Activated T-helper 1 cell treated with anti-CD3 and anti-CD28 coated beads, Interleukin-12 subunit alpha, Interleukin-12 subunit beta, Interleukin-2, Interleukin-4 antibody, amounts not matched to agents 30 ng/mL and 10 ng/mL and 1 ng/mL, durations not matched to agents 14 hours and 24 hours and 36 hours (primary cell): ENCODE measurements around the gene OR10K2. TPM values are rescaled to one million over a fixed set of nuclear protein-coding genes. Genes with fewer than 3 reads are reported as not detected.
A peak's percentile ranks its signal among the peaks of the same experiment; 100 is the strongest.
"Not testable (repeated sequence)": the region's sequence is repeated elsewhere in the genome, so short reads cannot be mapped to it uniquely, and the experiment has no call there.

Experiments used
- DNase-seq: peaks from one replicate; pipeline ENCODE4 v3.0.0; 2021; ENCODE audit warnings: low spot score
- H3K27ac Mint-ChIP-seq: one replicate; pipeline ENCODE4 v1.8.0; 2021; ENCODE audit warnings: mild to moderate bottlenecking, mixed read lengths
- H3K27me3 Mint-ChIP-seq: one replicate; pipeline ENCODE4 v1.8.0; 2022; ENCODE audit warnings: mild to moderate bottlenecking, moderate library complexity, mixed read lengths; ENCODE audit not compliant: insufficient read depth
- H3K36me3 Mint-ChIP-seq: one replicate; pipeline ENCODE4 v1.8.0; 2021; ENCODE audit warnings: low read depth, mixed read lengths
- H3K4me1 Mint-ChIP-seq: one replicate; pipeline ENCODE4 v1.8.0; 2021; ENCODE audit warnings: low read depth, mixed read lengths
- H3K4me3 Mint-ChIP-seq: one replicate; pipeline ENCODE4 v1.8.0; 2021; ENCODE audit warnings: mild to moderate bottlenecking, moderate library complexity, mixed read lengths
- H3K9me3 Mint-ChIP-seq: one replicate; pipeline ENCODE4 v1.8.0; 2021; ENCODE audit warnings: mixed read lengths
- intact Hi-C: fragments of 100-400 bp; cut with micrococcal nuclease; formaldehyde crosslinking; loops from one replicate; pipeline ENCODE4 v1.15.1; 2024
- total RNA-seq: library from RNA; stranded (reverse); gene quantifications from 2 replicates; pipeline ENCODE4 v1.2.3, GENCODE V29; 2022

The OR10K2 gene
- total RNA-seq, 1 donor from 2014 or later: not detected

DNA sequence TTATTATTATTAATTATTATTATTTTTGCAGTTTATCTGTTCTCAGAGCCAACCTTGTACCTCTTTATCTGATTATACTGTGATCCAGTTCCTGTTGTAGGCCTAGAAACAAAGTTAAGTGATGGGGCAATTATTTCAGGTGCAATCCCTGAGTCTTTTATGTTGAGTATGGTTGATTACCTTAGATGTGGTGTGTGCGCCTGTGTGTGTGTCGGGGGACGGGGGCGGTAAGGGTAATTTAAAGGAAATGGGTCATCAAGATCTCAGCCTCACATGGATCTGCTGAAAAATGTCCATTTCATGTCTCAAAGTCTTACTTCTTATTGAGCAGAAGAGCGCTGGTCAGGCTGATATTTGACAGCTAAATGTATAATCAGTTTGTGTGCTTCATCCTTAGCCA lies 18.9 kb downstream of the OR10K2 start:
- Mint-ChIP-seq H3K4me3 (no peak overlapping the region), H3K27ac (no peak overlapping the region), H3K9me3 (no peaks in the 10 kb centered on the region), H3K4me1 (no peaks in the 10 kb centered on the region), H3K36me3 (no peaks in the 10 kb centered on the region), H3K27me3 (peaks cover 10% of the 10 kb centered on the region)
- intact Hi-C loops: loop anchor here (10.0 kb wide), 1 partner anchor 202 kb away; no protein-coding TSS in a partner anchor
- no peak for DNase-seq

DNA sequence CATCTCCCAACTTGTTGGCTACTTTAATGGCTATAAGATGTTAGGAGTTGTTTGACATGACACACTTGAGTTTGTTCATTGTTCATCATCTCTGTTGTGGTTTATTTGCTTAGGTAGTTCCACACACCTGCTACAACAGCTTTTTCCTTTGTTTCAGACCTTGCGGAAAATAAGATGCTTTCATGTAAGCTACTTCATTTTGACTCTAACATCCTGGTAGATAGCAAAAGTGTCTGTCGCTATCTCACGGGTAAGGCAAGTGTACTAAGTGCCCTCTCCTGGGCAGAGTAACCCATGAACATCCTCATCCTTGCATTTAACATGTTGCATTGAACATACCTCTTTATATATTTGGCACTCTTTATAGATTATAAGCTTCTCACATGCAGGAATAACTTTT lies 25.2 kb downstream of the OR10K2 start:
- Mint-ChIP-seq H3K4me3 (no peak overlapping the region), H3K9me3 (no peaks in the 10 kb centered on the region), H3K4me1 (peaks cover 10% of the 10 kb centered on the region), H3K36me3 (no peaks in the 10 kb centered on the region), H3K27ac (no peak overlapping the region), H3K27me3 (peaks cover 19% of the 10 kb centered on the region)
- no peak for DNase-seq
- intact Hi-C loops: loop anchor here (10.0 kb wide), 1 partner anchor 196 kb away; no protein-coding TSS in a partner anchor

DNA sequence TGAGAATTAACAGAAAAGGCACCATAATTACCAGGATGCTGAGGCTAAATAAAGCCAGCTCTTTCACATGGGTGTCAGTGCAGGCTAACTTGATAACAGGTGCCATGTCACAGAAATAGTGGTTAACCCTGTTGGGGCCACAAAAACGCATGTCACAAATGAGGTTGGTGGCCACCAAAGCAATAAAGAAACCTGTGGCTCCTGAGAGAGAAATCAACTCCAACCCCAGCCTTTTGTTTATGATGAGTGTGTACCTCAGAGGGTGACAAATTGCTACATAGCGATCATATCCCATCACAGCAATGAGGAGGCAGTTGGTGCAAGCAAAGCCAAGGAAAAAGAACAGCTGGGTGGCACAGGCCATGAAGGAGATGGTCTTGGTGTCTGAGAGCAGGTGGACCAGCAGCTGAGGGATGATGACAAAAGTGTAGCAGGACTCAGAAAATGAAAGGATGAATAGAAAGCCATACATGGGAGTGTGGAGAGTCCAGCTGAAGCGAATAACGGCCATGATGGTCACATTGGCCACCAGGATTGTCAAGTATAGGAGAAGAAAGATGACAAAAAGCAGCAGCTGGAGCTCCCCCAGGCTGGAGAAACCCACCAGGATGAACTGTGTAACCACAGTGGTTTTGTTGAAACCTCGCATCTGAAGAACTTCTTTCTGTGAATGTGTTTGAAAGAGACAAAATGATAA lies 27.1 kb downstream of the OR10K2 start, which contains the start of gene OR10T2:
TSS of gene OR10T2 (minus strand) at position 649 of the 697 bp plus-strand sequence. CDS start at position 649, 0 bp downstream.
- no peak within 1 kb of the TSS for H3K27ac Mint-ChIP-seq
- no peak for DNase-seq
- H3K9me3 Mint-ChIP-seq: no peaks in the 10 kb centered on the region
- H3K4me1 Mint-ChIP-seq: peaks cover 10% of the 10 kb centered on the region
- no peak within 1 kb of the TSS for H3K4me3 Mint-ChIP-seq
- intact Hi-C loops: no loop called here
- no peaks in the 10 kb centered on the region for H3K36me3 Mint-ChIP-seq
- H3K27me3 Mint-ChIP-seq: peaks cover 19% of the 10 kb centered on the region

DNA sequence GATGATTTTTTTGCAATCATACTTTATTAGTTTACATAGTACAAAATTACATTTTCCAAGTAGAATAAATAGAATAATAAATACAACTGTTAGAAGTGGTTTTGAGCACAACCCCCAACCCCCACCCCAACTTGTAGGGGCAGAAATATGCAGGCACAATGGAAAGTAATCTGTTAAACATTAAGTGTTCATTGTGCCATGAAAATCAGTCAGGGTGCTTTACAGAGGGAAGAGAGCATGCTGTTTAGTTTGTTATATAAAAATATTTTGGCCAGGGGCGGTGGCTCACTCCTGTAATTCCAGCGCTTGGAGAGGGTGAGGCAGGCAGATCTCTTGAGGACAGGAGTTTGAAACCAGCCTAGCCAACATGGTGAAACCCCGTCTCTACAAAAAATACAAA lies 29.4 kb downstream of the OR10K2 start:
- DNase-seq: no peak
- no peak overlapping the region for H3K4me3 Mint-ChIP-seq
- no peaks in the 10 kb centered on the region for H3K36me3 Mint-ChIP-seq
- H3K27me3 Mint-ChIP-seq: peaks cover 16% of the 10 kb centered on the region
- H3K27ac Mint-ChIP-seq: no peak overlapping the region
- intact Hi-C loops: no loop called here
- H3K9me3 Mint-ChIP-seq: no peaks in the 10 kb centered on the region
- peaks cover 10% of the 10 kb centered on the region for H3K4me1 Mint-ChIP-seq

DNA sequence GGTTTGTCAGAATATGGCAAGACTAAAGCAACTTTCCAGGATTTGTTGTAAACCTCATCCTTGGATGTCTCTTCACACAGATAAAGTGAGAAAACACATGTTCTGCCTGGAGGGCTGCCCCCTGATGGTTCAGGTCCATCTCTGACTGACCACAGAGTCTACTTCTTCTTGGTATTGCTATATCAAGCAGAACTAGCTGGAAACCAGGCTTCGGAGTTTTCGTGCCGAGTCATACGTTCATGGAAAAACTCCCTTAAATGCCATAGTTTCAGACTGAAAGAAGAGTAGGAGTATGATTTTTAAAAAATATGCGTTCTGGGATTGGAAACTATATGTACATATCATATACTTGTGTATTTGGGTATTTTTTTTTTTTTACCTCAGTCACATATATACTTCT lies 32.6 kb downstream of the OR10K2 start:
- Mint-ChIP-seq H3K36me3 (no peaks in the 10 kb centered on the region), H3K27me3 (peaks cover 9% of the 10 kb centered on the region), H3K27ac (no peak overlapping the region), H3K4me3 (no peak overlapping the region), H3K4me1 (peaks cover 1% of the 10 kb centered on the region), H3K9me3 (no peaks in the 10 kb centered on the region)
- DNase-seq: no peak
- intact Hi-C loops: no loop called here

DNA sequence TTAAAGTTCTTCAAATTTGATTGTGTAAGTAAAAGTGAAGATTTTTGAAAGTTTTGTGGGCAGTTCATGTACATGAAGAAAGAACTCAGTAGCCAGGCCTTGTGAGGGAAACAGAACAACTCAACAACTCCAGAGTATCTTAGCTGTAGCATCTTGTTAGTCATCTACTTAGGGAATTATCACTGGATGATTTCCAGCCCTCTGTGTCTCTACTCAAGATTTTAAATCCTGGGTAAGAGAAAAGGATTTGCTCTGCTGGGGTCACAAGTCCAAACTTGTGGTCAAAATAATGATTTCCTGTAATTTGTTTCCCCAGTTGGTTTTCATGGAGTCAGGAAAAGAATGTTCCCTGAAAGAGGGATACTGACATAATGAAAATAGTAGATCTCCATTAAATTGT lies 34.9 kb downstream of the OR10K2 start:
- no peak overlapping the region for H3K4me3 Mint-ChIP-seq
- intact Hi-C loops: no loop called here
- no peak for DNase-seq
- peaks cover 6% of the 10 kb centered on the region for H3K27me3 Mint-ChIP-seq
- no peaks in the 10 kb centered on the region for H3K9me3 Mint-ChIP-seq
- no peaks in the 10 kb centered on the region for H3K4me1 Mint-ChIP-seq
- H3K36me3 Mint-ChIP-seq: no peaks in the 10 kb centered on the region
- H3K27ac Mint-ChIP-seq: no peak overlapping the region

DNA sequence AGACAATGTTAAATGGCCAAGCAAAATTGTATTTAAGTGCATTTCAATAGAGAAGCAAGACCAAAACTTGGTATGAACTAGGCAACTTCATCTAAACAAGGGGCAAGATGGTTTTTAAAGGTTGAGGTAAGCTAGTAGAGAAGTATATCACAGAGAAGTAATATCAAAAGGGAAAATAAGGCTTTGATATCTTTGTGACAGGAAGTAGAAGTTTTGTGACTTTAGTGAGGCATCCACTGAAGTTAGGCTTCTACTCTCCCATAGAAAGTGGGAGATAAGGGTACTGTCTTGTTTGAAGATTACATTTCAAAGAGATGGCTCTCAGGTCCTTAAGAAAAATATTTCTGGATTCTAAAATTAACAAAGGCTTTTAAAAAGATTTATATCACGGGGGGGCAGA lies 35.7 kb downstream of the OR10K2 start:
- Mint-ChIP-seq H3K27me3 (peaks cover 6% of the 10 kb centered on the region), H3K4me3 (no peak overlapping the region), H3K4me1 (no peaks in the 10 kb centered on the region), H3K9me3 (no peaks in the 10 kb centered on the region), H3K36me3 (no peaks in the 10 kb centered on the region), H3K27ac (no peak overlapping the region)
- intact Hi-C loops: no loop called here
- no peak for DNase-seq

DNA sequence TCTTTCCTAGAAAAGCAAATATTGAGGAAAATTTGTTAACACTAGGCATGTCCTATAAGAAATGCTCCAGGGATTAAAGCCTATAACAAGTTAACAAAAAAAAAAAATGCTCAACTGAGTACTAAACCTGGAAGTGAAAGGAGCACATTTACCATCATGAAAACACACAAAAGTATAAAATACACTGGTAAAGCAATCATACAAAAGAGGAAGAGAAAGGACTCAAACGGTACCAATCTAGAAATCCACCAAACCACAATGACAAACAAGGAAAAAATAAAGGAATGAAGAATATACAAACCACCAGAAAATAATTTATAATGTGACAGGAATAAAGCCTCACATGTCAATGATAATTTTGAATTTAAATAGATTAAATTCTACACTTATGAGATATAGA lies 51.2 kb downstream of the OR10K2 start:
- Mint-ChIP-seq H3K27ac (no peak overlapping the region), H3K27me3 (peaks cover 8% of the 10 kb centered on the region), H3K36me3 (no peaks in the 10 kb centered on the region), H3K4me3 (no peak overlapping the region), H3K4me1 (no peaks in the 10 kb centered on the region), H3K9me3 (peaks cover 16% of the 10 kb centered on the region)
- DNase-seq: no peak
- intact Hi-C loops: loop anchor here (5.0 kb wide), 1 partner anchor 702 kb away; the partner anchor contains the start of gene AIM2

DNA sequence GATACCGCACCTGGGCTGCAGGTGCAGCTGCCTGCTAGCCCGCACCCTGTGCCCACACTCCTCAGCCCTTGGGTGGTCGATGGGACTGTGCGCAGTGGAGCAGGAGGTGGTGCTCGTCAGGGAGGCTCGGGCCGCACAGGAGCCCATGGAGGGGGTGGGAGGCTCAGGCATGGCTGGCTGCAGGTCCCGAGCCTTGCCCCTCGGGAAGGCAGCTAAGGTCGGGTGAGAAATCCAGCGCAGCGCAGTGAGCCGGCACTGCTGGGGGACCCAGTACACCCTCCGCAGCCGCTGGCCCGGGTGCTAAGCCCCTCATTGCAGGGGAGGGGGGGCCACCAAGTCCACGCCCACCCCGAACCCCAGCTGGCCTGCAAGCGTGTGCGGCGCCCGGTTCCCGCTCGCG lies 51.9 kb downstream of the OR10K2 start:
- intact Hi-C loops: loop anchor here (5.0 kb wide), 1 partner anchor 703 kb away; the partner anchor contains the start of gene AIM2

DNA sequence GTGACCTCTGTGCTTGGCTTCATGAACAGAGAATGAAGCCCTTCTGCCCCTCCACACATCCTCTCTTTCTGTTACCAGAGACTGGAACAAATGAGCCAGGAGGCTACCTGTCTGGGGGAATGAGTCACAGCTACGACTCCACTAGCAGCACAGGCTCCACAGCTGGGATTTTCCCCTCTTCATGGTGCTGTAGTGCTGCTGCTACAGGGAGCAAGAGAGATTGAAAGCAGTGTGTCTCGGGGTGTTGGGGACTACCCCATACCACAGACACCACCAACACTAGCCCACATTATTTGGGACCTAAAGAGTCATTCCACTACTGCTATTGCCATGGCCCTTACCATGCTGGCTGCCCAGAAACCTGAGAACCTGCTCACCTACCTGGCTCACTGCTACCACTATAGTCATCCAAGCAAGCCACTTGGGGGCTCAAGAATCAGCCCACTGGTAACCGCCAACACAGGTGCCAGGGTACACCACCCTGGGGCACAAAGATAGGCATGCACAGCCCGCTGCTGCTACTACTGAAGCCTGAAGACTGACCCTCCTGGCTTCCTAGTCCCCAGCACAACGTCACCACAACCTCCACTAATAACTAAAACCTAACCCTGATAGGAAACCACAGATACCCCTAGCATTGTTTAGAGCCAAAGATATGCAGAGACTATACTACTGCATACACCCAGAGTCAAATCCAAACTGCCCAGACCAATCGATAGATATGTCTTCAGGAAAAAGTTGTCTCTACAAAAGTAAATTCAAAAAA lies 54.7 kb downstream of the OR10K2 start:
- H3K4me1 Mint-ChIP-seq: no peaks in the 10 kb centered on the region
- no peaks in the 10 kb centered on the region for H3K36me3 Mint-ChIP-seq
- H3K27me3 Mint-ChIP-seq: no peaks in the 10 kb centered on the region
- H3K4me3 Mint-ChIP-seq: no peak overlapping the region
- H3K27ac Mint-ChIP-seq: peak overlapping the region; percentile 58
- H3K9me3 Mint-ChIP-seq: peaks cover 16% of the 10 kb centered on the region
- intact Hi-C loops: loop anchor here (5.0 kb wide), 1 partner anchor 706 kb away; the partner anchor contains the start of gene AIM2
- DNase-seq: peak; percentile 2

More for the DNA sequence above, 51.9 kb downstream of the OR10K2 start:
- not testable (repeated sequence) for DNase-seq, H3K4me1 Mint-ChIP-seq, H3K4me3 Mint-ChIP-seq, H3K36me3 Mint-ChIP-seq, H3K27me3 Mint-ChIP-seq, H3K27ac Mint-ChIP-seq
- H3K9me3 Mint-ChIP-seq: peaks cover 16% of the 10 kb centered on the region

Other genes starting within 250 kb of the OR10K2 start
- 0.22 TPM in 1 of 2 replicates, not detected in the other for gene CD1D, start 245.3 kb downstream of the OR10K2 start, total RNA-seq
- not detected in 2 replicates for gene CD1A, start 171.8 kb downstream of the OR10K2 start, total RNA-seq
- 0.20 and 0.23 TPM in 2 replicates for gene CD1C, start 136.3 kb downstream of the OR10K2 start, total RNA-seq
- gene CD1B, start 94.7 kb downstream of the OR10K2 start, total RNA-seq: not detected in 2 replicates
- gene CD1E, start 72.3 kb downstream of the OR10K2 start, total RNA-seq: not detected in 2 replicates
- not detected in 2 replicates for gene OR10T2, start 26.8 kb downstream of the OR10K2 start, total RNA-seq
- gene OR10K1, start 35.6 kb upstream of the OR10K2 start, total RNA-seq: not detected in 2 replicates
- not detected in 2 replicates for gene OR10R2, start 46.0 kb upstream of the OR10K2 start, total RNA-seq
- not detected in 2 replicates for gene OR6Y1, start 128.2 kb upstream of the OR10K2 start, total RNA-seq
- not detected in 2 replicates for gene OR6P1, start 144.3 kb upstream of the OR10K2 start, total RNA-seq
- not detected in 2 replicates for gene OR10X1, start 153.7 kb upstream of the OR10K2 start, total RNA-seq
- gene OR10Z1, start 179.0 kb upstream of the OR10K2 start, total RNA-seq: not detected in 2 replicates